Fibroblast of the aortic adventitia (primary cell): ENCODE measurements around the gene LAPTM5. TPM values are rescaled to one million over a fixed set of nuclear protein-coding genes. Genes with fewer than 3 reads are reported as not detected.

Experiments used
- DNase-seq: peaks from one replicate; pipeline ENCODE4 v3.0.0-alpha.2; 2010; ENCODE audit warnings: low read depth
- H3K4me3 ChIP-seq: 2 replicates; pipeline ENCODE4 v1.5.1; 2011; ENCODE audit warnings: low read depth, mild to moderate bottlenecking, control low read depth, low read length, moderate library complexity
- CTCF ChIP-seq: IDR thresholded peaks from 2 replicates; pipeline ENCODE4 v1.5.1; 2011; ENCODE audit warnings: mild to moderate bottlenecking, low read length, control low read depth, inconsistent platforms; ENCODE audit not compliant: insufficient read depth
- total RNA-seq: library from RNA; depleted of rRNA; stranded (reverse); fragments of >200 nt; gene quantifications from 2 replicates; pipeline ENCODE4 v1.2.3, GENCODE V29; 2012; ENCODE audit warnings: low replicate concordance

LAPTM5 gene
- total RNA-seq, 1 donor = 0.18 TPM

GRCh38 chr1:30780409-30780808 lies 22.8 kb upstream of the LAPTM5 start:
- no peak for DNase-seq
- TF ChIP-seq CTCF = no peak
- no peak overlapping the region for H3K4me3 ChIP-seq

DNA sequence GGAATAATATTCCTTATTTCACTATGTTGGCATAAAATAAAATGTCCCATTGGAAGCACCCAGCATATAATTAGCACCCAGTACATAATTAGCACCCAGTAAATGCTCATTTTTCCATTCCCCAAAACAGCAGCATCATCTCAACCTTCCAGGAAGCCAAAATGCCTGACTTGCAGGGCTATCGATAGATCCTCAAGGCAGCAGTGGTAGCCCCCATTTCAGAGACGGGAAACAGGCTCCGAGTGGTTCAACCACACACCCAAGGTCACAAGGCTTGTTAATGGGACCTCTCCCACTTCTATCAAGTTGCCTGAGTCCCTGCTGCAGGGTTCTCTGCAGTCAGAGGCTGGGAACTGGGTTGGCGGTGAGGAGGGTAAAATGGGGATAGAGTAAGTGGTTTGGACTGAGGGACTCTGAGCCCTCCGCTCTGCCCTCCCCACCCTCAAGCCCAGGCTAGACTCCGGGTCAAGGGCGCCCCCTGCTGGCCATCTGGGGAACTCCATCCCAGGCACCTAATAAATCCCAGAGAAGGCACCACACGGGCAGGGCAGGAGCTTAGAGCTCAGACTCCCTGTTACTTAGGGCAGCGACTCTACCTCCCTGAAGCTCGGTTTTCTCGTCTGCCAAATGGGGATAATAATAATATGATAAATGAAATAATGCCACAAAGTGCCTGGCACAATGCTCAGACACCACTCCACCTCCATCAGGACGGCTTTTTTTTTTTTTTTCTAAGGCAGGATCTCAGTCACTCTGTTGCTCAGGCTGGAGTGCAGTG lies 21.9 kb upstream of the LAPTM5 start:
- no peak overlapping the region for H3K4me3 ChIP-seq
- peak; percentile 96 for TF ChIP-seq CTCF
- peak; percentile 67 for DNase-seq

DNA sequence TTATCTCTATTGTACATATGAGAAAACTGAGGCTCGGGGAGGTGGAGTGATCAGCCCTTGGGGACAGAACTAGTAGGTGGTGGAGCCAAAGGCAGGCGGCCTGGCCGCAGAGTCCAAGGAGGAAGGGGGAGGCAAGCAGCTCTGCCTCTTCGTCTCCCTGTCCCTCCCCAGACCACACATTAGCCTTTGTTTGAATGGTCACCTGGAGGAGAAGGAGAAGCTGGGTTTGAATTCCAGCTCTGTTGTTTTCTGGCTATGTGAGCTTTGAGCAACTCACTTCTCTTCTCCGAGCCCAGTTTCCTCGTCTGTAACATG lies 21.4 kb upstream of the LAPTM5 start:
- H3K4me3 ChIP-seq = no peak overlapping the region
- TF ChIP-seq CTCF = no peak
- no peak for DNase-seq

DNA sequence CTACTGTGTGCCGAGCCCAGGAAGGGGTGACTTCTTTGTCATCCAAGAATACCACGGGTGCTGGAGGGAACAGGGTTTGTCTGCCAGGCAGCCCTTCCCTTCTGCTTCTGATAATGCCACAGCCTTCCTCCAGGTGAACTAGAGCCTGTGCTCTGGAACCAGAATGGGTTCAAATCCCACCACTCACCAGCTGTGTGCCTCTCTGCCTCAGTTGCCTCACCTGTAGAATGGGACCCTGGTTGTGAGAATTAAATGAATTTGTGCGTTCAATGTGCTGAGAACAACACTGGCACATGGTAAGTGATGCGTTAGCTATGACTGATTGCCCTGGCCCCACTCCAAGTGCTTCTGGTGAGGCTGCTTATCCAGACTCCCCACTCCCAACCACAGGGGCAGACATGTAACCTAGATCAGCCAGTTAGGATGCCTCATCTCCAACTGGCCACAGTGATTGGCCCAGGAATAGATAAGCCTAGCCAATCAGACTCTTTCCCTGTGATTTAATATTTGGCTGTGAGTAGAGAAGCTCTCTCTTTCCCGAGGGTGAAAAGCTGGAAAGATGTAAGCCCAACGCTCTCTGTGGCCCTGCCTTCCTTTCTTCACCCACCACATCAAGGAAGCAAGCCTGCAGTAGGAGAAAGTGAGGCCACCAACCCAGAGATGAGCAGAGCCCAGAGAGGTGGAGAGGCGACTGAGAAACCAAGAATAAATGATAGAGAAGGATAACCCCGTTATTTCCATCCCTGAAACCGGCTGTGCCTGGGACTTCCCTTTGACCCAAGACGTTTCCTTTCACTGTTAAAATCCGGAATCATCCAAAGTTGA lies 20.8 kb upstream of the LAPTM5 start:
- H3K4me3 ChIP-seq = no peak overlapping the region
- DNase-seq = peak; percentile 73
- TF ChIP-seq CTCF = no peak

DNA sequence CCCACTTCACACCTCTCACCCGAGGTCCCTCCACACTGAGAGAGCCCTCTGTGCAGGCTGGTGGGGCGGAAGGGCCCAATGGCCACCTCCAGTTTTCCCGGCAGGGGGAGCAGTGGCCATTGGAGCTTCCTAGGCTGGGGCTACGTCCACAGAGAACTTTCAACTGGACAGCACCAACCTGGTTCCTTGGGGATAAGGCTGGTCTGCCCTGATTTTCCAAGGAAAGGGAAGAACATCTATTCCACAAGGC lies 20.3 kb upstream of the LAPTM5 start:
- DNase-seq = no peak
- peak; percentile 35 for TF ChIP-seq CTCF
- H3K4me3 ChIP-seq = no peak overlapping the region

GRCh38 chr1:30777060-30777903 lies 19.7 kb upstream of the LAPTM5 start:
- DNase-seq = no peak
- TF ChIP-seq CTCF = no peak
- H3K4me3 ChIP-seq = no peak overlapping the region
